SK-N-MC (cell line): Measurements from ENCODE around the gene CYTH2.
A peak's percentile ranks its signal among the peaks of the same experiment; 100 is the strongest.

Source experiments
- EZH2 ChIP-seq: fragments of 200-600 bp; sonication (generic); IDR thresholded peaks from one replicate; pipeline ENCODE4 v1.6.1; 2017; ENCODE audit warnings: antibody characterized with exemption
- FOXP2 ChIP-seq: optimal IDR thresholded peaks from 2 replicates; pipeline ENCODE3; 2011; ENCODE audit warnings: mild to moderate bottlenecking, moderate library complexity; ENCODE audit not compliant: insufficient read depth; ENCODE audit errors: extremely low read length, control extremely low read depth
- POLR2AphosphoS5 ChIP-seq: IDR thresholded peaks from 2 replicates; pipeline ENCODE4 v1.6.1; 2012; ENCODE audit warnings: mild to moderate bottlenecking, low read depth, low read length, borderline replicate concordance

DNA sequence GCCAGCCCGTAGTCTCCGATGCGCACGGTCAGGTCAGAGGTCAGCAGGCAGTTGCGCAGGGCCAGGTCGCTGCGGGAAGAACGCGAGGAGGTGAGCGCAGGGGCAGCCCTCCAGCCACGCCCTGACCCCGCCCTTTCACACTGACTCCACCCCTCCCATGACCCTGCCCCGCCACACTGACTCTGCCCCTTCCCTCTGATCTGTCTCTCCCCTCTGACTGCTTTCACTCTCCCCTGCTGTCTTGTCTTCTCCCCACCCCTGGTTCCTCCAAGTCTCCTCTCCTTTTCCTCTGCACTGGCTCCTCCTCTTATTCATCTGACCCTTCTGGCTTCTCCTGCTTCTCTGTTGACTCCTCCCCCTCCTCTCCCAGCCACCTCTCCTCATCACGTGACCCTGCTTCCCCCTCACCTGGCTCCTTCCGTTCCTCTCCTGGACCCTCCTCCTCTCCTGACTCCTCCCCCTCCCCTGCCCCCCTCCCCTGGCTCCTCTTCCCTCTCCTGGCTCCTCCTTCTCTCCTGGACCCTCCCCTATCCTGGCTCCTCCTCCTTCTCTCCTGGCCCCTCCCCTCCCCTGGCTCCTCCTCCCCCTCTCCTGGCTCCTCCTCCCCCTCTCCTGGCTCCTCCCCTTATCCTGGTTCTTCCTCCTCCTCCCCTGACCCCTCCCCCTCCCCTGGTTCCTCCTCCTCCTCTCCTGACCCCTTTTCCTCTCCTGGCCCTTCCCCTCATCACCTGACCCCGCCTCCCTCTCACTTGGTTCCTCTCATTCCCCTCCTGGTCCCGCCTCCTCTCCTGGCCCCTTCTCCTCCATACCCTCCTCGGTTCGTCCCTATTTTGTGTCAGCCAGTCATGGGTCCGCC lies 32.6 kb downstream of the CYTH2 start:
- TF ChIP-seq EZH2 (no peak), POLR2AphosphoS5 (peak; percentile 32; the same call in 1 of the 2 replicates), FOXP2 (no peak)
